ENCODE results near the gene ZSWIM6.

ZSWIM6 gene

GRCh38 chr5:61450493-61451279 is 118.6 kb downstream of the ZSWIM6 start:
- DNase-seq, result no peak

DNA sequence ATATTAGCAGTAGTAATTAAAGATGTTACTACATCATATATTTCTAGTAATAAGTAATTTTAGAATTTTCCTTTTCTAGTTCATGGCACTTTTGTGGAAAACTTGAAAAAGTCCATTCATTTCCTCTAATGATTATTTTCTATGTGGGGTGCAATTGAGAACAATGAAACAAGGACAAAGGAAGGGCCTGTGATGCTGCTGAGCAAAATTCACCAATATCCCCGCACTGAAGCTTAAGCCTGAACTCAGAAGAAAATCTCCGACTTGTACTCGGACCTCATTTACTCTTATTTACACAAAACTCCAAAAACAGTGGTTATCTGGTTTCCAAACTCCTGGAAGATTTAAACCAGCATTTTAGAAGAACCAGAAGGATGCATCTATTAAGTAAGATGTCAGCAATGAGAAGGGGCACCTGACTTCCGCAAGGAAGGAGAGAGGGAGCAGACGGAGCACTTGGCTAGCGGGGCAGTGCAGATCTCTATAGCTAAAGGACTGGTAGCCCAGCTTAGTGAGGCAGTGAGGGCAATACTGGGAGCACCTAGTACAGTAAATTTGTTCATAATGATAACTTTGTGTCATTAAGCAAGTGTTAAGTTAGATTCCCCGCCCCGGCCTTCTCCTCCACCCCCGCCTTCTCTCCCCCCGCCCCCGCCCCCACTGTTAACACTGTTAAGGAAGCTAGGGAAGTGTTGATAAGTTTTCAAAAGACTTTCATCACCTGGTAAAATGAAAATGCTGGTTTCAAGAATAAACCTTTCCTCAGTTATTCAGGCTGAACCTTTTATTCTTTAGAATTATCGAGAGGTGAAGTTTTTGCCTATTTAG is 123.3 kb downstream of the ZSWIM6 start:
- DNase-seq, result no peak

DNA sequence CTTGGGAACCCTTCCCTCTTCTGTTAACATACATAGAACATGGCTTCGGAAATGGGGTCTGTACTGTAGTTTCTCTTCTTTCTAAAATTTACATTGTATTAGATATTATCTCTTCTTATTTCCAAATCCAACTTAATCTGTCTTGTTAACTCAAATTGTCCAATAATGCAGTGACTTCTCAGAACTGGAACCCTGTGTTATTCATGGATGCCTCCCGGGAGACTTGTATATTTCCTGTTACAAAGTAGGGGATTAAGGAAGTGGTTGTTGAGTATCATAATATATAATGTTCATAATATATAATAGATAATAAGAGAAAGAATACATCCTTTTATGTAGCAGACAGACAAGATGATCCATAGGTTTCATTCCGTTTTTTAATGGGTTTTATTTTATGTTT is 128.4 kb downstream of the ZSWIM6 start:
- no peak for DNase-seq

DNA sequence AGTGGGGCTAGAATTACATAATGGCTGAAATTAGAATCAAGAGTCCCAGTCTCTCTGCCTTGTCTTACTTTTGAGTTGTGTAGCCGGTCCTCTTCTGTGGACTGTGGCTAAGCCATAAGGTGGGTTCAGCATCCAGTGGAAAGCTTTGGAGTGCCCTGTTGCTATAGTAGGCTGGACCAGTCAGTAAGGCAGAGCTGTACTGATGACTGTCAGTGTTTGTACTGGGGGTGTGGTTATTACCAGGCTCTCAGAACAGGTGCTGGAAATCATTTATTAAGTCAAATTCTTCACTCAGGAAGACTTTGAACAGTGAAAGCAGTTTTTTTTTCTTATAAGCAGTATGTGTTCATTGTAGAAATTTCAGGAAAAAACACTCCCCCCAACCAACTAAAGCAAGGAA is 129.4 kb downstream of the ZSWIM6 start:
- DNase-seq, result no peak

GRCh38 chr5:61461926-61462325 is 129.9 kb downstream of the ZSWIM6 start:
- DNase-seq, result no peak

DNA sequence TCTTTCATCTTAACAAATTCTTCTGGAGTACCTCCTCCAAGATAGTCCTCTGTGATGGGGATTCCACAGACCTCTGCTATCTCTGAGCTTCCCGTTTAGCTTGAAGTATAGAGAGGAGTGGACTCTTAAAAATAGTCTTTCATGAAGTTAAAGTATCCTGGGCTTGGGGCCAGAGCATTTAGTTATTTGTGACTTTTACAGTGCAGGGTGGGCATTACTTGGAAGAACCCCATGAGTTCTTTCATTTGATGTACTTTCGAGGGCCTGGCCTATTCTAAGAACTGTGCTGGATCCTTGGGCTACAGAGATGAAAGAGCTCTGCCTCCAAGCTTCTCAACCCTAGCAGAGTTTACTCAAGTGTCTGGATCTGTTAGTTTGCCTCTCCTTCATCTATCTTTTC is 131.5 kb downstream of the ZSWIM6 start:
- no peak for DNase-seq

DNA sequence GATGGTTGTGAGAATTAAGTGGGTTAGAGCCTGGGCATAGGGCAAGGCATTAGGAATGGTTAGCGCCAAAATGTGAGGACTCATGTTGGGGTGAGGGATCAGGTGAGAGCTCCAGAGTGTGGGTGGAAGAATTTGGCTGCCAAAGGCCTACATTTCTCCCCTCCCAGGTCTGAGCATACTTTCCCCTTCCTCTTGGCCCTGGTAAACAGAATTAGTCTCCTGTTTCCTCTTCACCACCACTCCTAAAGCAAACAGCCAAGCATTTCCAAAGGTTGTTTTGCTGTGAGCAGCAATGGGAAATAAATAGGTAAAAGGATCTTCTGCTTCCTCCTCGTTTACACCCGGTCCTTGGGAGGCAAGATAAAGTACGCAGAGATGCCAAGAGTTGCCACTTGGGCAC is 132.5 kb downstream of the ZSWIM6 start:
- DNase-seq, result no peak

GRCh38 chr5:61465066-61465465 is 133.0 kb downstream of the ZSWIM6 start:
- no peak for DNase-seq

GRCh38 chr5:61465496-61465895 is 133.4 kb downstream of the ZSWIM6 start:
- no peak for DNase-seq

GRCh38 chr5:61466017-61466416 is 134.0 kb downstream of the ZSWIM6 start:
- DNase-seq, result no peak

DNA sequence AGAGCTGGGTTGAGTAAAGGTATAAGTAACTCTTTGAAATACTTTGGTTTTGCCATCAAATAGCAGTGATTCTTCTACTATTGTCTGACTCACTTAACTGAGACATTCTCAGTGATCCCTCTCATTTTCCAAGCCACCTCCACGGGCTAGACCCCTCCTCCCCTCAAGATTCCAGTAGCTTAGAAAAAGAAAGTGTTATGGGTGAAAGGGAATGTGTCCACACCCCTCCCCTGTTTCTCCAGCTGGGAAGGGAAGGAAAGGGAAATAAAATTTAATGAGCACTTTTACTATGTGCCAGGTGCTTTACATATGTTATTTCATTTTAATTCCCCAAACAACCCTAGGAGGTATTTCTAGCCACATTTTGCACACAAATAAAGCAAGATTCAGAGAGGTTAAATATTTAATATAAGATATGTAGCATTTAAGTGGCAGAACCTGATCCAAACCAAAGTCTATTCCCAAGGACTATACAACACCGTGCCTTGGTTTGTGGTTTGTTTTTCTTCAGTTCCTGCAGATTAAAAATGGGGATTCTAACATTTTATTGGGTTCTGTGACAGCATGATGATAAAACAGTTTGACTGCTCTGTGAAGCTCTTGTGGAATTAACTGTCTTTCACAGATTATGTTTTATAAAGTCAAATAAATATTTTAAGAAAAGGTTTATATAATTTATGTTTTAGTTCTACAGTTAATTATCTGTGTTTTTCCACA is 135.9 kb downstream of the ZSWIM6 start:
- no peak for DNase-seq

DNA sequence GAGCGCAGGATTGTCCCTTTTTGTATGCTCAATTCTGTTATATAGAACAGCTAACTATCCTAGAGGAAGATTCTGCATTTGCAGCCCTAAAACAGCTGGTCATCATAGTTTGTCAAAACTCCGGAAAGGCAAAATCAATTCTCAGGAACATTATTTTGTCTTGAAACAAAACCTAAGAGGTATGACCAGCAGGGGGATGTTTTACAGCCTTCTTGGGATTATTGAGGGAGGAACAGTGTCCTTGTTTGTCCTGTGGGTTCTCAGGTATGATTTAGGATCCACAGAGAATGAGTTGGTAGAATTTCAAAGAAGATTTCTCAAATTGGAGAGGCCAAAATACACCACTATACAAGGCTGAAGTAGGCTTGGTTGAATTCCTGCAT is 136.4 kb downstream of the ZSWIM6 start:
- DNase-seq, result no peak

DNA sequence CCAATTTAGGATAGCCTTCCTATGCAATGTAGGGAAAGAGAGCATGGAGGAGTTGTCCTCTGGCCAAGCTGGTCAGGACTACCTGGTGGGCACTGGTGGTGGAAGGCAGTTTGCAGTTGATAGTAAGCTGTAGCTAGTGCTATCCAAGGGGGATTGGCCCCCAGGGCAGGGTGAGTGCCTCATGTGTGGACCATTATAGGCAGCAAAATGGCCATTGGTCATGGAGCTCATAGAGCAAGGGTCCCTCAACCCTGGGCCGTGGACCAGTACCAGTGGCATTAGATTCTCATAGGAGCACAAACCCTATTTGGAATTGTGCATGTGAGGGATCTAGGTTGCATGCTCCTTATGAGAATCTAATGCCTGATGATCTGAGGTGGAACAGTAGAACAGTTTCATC is 139.3 kb downstream of the ZSWIM6 start:
- no peak for DNase-seq

- no peak for DNase-seq
Measured at GRCh38 chr5:61472172-61472958, 140.3 kb downstream of the ZSWIM6 start.

- DNase-seq, result no peak
Measured at GRCh38 chr5:61474746-61475145, 142.7 kb downstream of the ZSWIM6 start.

DNA sequence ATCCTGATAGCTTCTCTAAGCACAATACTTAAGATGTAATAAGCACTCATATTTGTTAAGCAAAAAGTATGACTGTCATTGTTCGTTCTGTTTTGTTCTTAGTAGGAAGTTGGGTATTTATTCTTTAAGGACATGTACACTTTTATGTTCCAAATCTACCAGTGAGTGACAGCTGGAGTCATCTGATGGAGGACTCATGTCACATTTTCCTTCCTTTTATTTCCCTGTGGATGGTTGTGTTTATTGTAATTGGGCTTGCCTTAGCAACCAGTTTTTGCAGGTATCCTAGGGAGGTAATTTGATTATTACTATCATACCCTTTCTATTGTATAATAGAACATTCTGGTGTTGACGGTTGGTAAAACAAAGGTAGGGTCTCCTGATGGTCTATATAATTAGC is 145.7 kb downstream of the ZSWIM6 start:
- DNase-seq, result no peak

DNA sequence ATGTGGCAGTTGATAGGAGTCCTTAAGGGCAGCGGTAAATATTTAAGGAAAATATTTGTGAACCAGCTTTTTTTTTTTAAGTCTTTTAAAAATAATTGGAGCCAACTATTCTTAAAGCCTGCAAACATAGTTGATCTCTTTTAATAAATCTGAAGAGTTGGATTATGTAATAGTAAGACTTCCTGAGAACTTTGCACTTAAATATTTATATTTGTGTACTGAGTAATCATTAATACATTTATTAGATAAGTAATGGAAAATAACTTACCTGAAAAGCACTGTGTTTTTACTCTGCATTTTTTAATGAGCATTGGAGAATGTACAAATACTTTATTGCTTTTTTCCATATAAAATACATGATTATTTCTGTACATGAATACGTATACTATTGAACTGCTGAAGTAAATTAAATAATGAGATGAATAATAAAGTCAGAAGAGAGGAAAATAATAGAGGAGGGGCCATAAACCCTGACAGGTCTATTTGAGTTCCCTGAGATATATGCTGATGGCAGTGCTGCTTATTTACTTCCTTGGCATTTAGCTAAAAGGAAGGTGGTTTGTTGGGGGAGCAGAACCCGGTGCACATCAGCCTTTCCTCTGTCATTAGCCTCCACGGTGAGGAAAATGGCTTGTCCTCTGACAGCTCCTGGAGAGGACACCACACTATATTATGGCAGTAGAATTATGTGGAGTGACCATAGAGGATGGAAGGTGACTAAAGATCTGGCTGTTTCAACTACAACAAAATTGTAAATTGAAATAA is 148.0 kb downstream of the ZSWIM6 start:
- no peak for DNase-seq

DNA sequence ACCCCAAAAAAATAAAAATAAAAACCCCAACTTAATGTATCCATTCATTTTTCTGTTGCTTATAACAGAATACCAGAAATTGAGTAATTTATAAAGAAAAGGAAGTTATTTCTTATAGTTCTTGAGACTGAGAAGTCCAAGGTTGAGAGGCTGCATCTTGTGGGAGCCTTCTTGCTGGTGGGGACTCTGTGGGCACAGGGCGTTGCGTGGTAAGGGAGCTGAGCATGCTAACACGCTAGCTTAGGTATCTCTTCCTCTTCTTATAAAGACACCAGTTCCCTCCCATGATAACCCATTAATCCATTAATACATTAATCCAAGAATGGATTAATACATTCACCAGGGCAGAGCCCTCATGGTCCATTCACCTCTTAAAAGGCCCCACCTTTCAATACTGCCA is 150.9 kb downstream of the ZSWIM6 start:
- no peak for DNase-seq

DNA sequence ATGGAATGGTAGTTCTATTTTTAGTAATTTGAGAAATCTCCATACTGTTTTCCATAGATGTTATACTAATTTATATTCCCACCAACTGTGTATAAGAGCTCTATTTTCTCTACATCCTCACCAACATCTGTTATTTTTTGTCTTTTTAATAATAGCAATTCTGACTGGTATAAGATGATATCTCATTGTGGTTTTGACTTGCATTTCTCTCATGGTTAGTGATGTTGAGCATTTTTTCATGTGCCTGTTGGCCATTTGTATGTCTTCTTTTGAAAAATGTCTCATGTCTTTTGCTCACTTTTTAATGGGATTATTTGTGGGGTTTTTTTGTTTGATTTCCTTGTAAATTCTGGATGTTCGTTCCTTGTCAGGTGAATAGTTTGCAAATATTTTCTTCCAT is 154.4 kb downstream of the ZSWIM6 start:
- no peak for DNase-seq

DNA sequence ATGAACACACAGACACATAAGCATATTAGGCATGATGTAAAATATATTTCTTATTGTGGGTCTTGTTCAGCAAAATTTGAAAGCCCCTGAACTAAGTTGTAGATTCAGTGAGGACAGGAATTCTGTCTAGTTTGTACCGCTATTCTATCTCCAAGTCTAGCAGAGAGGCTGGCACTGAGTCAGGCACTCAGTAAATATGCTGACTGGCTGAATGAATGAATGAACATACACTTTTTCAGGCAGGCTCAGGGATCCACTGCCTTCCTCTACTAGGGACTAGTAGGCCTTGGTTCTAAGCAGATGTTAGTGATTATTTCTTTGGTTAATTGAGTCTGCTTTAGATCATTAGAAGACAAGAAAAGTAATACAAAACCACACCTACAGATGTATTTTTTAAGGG is 157.5 kb downstream of the ZSWIM6 start:
- no peak for DNase-seq

DNA sequence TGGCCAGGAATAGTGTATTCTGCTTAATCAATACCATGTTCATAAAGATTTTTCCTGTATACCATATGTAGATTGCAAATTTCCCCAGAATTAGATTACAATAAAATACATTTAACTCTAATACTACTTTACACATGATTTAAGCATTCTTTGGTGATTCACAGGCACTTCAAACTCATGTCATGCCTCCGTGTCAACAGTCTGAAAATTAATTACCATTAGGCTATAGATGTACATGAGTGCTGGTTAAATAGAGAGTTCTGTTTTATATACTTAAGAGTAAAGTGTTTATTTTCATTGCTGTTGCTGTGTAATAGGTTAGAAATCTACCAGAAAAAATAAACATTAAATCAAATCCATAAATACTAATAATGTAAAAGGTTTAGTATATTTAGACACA is 159.8 kb downstream of the ZSWIM6 start:
- no peak for DNase-seq

- DNase-seq, result no peak
Measured at GRCh38 chr5:61493973-61494372, 161.9 kb downstream of the ZSWIM6 start.

Measured in activated naive CD4-positive, alpha-beta T cell (primary cell).